ENCODE data around the gene ACBD7.

GRCh38 chr10:15103513-15103912 lies 14.9 kb upstream of the ACBD7 start:
- TF ChIP-seq CTCF (conservative IDR thresholded peaks at IDR 0.05): no peak
- no peak for TF ChIP-seq ZFX (IDR thresholded peaks at IDR 0.05)
